Thyroid gland (tissue), 4 donors: ENCODE measurements around the gene TP53BP2.

Source experiments
- POLR2A ChIP-seq, 2 donors: fragments of 450-650 bp; IDR thresholded peaks; one replicate each; pipeline ENCODE4 v1.6.1; 2017; ENCODE audit warnings: antibody characterized with exemption in 2 of 2, mild to moderate bottlenecking in 2 of 2, moderate library complexity in 1 of 2
- TF ChIP-seq, protein P1 (sequence below), 6 experiments: fragments of 200-600 bp in 3 of 6; fragments of 450-650 bp in 3 of 6; sonication (generic) in 3 of 6; IDR thresholded peaks; one replicate each; pipeline ENCODE4 v1.5.1; 2016 to 2019; ENCODE audit warnings: antibody characterized with exemption in 6 of 6, mild to moderate bottlenecking in 2 of 6, inconsistent platforms in 1 of 6, moderate library complexity in 1 of 6

- TF ChIP-seq, protein P1, sequence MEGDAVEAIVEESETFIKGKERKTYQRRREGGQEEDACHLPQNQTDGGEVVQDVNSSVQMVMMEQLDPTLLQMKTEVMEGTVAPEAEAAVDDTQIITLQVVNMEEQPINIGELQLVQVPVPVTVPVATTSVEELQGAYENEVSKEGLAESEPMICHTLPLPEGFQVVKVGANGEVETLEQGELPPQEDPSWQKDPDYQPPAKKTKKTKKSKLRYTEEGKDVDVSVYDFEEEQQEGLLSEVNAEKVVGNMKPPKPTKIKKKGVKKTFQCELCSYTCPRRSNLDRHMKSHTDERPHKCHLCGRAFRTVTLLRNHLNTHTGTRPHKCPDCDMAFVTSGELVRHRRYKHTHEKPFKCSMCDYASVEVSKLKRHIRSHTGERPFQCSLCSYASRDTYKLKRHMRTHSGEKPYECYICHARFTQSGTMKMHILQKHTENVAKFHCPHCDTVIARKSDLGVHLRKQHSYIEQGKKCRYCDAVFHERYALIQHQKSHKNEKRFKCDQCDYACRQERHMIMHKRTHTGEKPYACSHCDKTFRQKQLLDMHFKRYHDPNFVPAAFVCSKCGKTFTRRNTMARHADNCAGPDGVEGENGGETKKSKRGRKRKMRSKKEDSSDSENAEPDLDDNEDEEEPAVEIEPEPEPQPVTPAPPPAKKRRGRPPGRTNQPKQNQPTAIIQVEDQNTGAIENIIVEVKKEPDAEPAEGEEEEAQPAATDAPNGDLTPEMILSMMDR (IDR thresholded peaks at IDR 0.05), result no peak
- TF ChIP-seq POLR2A (IDR thresholded peaks at IDR 0.05), result no peak
These were observed 30.8 kb upstream of the TP53BP2 start for GRCh38 chr1:223876590-223876989.
